ENCODE data around the gene SMC4. TPM values are rescaled to one million over a fixed set of nuclear protein-coding genes. Genes with fewer than 3 reads are reported as not detected.

The SMC4 gene
- total RNA-seq, 1 experiment from 2014 or later, result 116 TPM

DNA sequence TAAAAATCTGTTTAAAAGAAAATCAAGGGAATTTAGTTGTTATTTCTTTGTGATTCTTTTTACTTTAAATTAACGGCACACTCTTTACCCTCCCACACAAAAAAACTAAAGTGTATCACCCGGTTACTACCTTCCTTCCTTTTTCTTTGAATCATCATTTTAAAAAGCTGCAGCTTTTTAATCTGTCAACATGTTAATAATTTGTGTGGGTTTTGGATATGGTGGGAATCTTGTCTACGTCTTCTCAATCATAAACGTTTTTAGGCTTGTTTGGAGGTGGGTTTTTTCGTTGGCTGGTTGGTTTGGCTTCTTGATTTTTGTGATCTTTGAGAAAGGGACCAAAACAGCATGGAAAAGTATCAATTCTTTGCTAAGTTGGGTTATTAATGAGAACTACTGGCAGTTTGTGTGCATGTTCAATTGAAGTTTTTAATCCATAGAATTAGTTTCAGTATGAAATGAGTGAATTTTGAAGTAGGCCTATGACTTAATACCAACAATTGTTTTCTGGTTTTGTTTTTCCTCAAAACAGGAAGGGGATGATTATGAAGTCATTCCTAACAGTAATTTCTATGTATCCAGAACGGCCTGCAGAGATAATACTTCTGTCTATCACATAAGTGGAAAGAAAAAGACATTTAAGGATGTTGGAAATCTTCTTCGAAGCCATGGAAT lies 4.5 kb downstream of the SMC4 start:
- peak overlapping the region; percentile 88 for H3K4me3 Mint-ChIP-seq (ENCODE audit: unreplicated experiment)
- peaks cover 18% of the 10 kb centered on the region for H3K4me1 Mint-ChIP-seq (ENCODE audit: insufficient read depth, unreplicated experiment)
- peaks cover 62% of the 10 kb centered on the region for H3K36me3 Mint-ChIP-seq (ENCODE audit: insufficient read depth, unreplicated experiment)
- ChIA-PET POLR2A (interaction anchor here (0.8 to 5.5 kb wide), 9 partner anchors 8 to 563 kb away, joined by 3 to 61 read pairs (median 4); partner anchors contain the start of gene TRIM59), CTCF (interaction anchor here (2.9 kb wide), 1 partner anchor 8 kb away, joined by 26 read pairs; no protein-coding TSS in a partner anchor)
- TF ChIP-seq, protein P1, sequence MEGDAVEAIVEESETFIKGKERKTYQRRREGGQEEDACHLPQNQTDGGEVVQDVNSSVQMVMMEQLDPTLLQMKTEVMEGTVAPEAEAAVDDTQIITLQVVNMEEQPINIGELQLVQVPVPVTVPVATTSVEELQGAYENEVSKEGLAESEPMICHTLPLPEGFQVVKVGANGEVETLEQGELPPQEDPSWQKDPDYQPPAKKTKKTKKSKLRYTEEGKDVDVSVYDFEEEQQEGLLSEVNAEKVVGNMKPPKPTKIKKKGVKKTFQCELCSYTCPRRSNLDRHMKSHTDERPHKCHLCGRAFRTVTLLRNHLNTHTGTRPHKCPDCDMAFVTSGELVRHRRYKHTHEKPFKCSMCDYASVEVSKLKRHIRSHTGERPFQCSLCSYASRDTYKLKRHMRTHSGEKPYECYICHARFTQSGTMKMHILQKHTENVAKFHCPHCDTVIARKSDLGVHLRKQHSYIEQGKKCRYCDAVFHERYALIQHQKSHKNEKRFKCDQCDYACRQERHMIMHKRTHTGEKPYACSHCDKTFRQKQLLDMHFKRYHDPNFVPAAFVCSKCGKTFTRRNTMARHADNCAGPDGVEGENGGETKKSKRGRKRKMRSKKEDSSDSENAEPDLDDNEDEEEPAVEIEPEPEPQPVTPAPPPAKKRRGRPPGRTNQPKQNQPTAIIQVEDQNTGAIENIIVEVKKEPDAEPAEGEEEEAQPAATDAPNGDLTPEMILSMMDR (IDR thresholded peaks at IDR 0.05; ENCODE audit: unreplicated experiment), result no peak
- no peaks in the 10 kb centered on the region for H3K27me3 Mint-ChIP-seq (ENCODE audit: insufficient read depth, unreplicated experiment)
- H3K9me3 Mint-ChIP-seq (ENCODE audit: unreplicated experiment), result peaks cover 8% of the 10 kb centered on the region
- intact Hi-C loops (cut with micrococcal nuclease), result loop anchor here (5.0 kb wide), 1 partner anchor 43 kb away; the partner anchor contains the start of gene TRIM59
- peak; percentile 26 for DNase-seq (ENCODE audit: unreplicated experiment)
- no TSS peak for BruUV-seq (replicated peaks)
- H3K27ac Mint-ChIP-seq (ENCODE audit: low read depth, unreplicated experiment), result peak overlapping the region; percentile 100

DNA sequence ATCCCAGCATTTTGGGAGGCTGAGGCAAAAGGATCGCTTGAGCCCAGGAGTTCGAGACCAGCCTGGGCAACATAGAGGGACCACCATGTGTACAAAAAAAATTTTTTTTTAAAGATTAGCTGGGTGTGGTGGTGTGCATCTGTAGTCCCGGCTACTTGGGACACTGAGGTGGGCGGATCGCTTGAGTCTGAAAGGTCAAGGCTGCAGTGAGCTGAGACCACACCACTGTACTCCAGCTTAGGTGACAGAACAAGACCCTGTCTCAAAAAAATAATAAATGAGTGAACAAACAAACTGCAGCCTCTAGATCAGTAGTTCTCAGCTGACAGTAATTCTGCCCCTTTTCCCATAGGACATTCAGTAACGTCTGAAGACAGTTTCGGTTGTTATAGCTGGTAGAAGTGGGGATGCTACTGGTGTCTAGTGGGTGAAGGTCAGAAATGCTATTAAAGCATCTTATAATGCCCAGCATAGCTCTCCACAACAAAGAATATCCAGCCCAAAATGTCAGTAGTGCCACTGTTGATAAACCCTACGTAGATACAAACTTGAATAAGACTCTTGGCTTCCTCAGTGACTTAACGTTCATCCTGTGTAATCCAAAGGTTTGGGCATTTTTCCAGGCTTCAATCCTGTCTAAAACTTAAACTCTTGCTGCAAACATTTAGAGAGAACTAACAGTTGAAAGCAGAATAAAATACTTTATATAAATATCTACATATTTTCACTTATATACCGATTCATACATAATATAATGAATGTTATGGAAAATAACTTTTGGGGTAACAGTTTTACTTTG lies 10.6 kb downstream of the SMC4 start:
- peaks cover 8% of the 10 kb centered on the region for H3K9me3 Mint-ChIP-seq (ENCODE audit: unreplicated experiment)
- CTCF ChIA-PET, result interaction anchor here (0.7 to 4.5 kb wide), 8 partner anchors 8 to 378 kb away, joined by 3 to 26 read pairs (median 4); partner anchors contain the start of gene SMC4
- no peaks in the 10 kb centered on the region for H3K27me3 Mint-ChIP-seq (ENCODE audit: insufficient read depth, unreplicated experiment)
- POLR2A ChIA-PET, result interaction anchor here (2.2 to 6.8 kb wide), 3 partner anchors 7 to 39 kb away, joined by 13 to 70 read pairs (median 61); partner anchors contain the start of genes IFT80, SMC4 and TRIM59
- H3K27ac Mint-ChIP-seq (ENCODE audit: low read depth, unreplicated experiment), result peak overlapping the region; percentile 100
- no peak overlapping the region for H3K4me3 Mint-ChIP-seq (ENCODE audit: unreplicated experiment)
- intact Hi-C loops (cut with micrococcal nuclease), result loop anchor here (5.0 to 10.0 kb wide), 2 partner anchors 68 to 185 kb away; partner anchors contain the start of gene C3orf80
- TF ChIP-seq, protein P1 (IDR thresholded peaks at IDR 0.05; ENCODE audit: unreplicated experiment), result no peak
- no peak for DNase-seq (ENCODE audit: unreplicated experiment)
- H3K4me1 Mint-ChIP-seq (ENCODE audit: insufficient read depth, unreplicated experiment), result peaks cover 13% of the 10 kb centered on the region
- no TSS peak for BruUV-seq (replicated peaks)
- H3K36me3 Mint-ChIP-seq (ENCODE audit: insufficient read depth, unreplicated experiment), result peaks cover 51% of the 10 kb centered on the region

DNA sequence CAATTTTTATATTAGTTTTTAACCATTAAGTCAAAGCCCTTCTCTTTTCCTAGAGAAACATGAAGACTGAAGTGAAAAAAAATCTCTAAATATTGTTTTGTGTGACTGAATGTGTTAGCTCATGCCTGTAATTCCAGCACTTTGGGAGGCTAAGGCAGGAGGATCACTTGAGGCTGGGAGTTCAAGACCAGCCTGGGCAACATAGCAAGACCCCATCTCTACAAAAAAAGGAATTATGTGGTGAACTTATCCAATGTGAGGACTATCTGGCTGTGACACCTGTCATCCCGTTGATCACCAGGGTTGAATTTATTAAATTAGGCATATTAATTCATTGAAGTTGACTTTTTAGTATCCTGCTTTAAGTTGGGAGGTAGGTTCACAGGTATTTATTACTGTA lies 13.0 kb downstream of the SMC4 start:
- ChIA-PET CTCF (interaction anchor here (0.6 to 4.6 kb wide), 20 partner anchors 10 to 591 kb away, joined by 3 to 53 read pairs (median 5); partner anchors contain the start of gene IFT80), POLR2A (interaction anchor here (0.9 to 6.8 kb wide), 3 partner anchors 9 to 14 kb away, joined by 3 to 70 read pairs (median 61); partner anchors contain the start of genes IFT80 and SMC4)
- no TSS peak for BruUV-seq (replicated peaks)
- no peak overlapping the region for H3K4me3 Mint-ChIP-seq (ENCODE audit: unreplicated experiment)
- H3K27ac Mint-ChIP-seq (ENCODE audit: low read depth, unreplicated experiment), result peak overlapping the region; percentile 69
- DNase-seq (ENCODE audit: unreplicated experiment), result no peak
- peaks cover 23% of the 10 kb centered on the region for H3K4me1 Mint-ChIP-seq (ENCODE audit: insufficient read depth, unreplicated experiment)
- H3K27me3 Mint-ChIP-seq (ENCODE audit: insufficient read depth, unreplicated experiment), result no peaks in the 10 kb centered on the region
- H3K9me3 Mint-ChIP-seq (ENCODE audit: unreplicated experiment), result peaks cover 8% of the 10 kb centered on the region
- TF ChIP-seq, protein P1 (IDR thresholded peaks at IDR 0.05; ENCODE audit: unreplicated experiment), result no peak
- intact Hi-C loops (cut with micrococcal nuclease), result loop anchor here (5.0 to 10.0 kb wide), 2 partner anchors 70 to 188 kb away; partner anchors contain the start of gene C3orf80
- peaks cover 63% of the 10 kb centered on the region for H3K36me3 Mint-ChIP-seq (ENCODE audit: insufficient read depth, unreplicated experiment)
